ENCODE data around the gene NRP1.

The NRP1 gene

GRCh38 chr10:33212061-33212748 is 122.3 kb downstream of the NRP1 start:
- DNase-seq (ENCODE audit: low read depth, low spot score), result no peak

DNA sequence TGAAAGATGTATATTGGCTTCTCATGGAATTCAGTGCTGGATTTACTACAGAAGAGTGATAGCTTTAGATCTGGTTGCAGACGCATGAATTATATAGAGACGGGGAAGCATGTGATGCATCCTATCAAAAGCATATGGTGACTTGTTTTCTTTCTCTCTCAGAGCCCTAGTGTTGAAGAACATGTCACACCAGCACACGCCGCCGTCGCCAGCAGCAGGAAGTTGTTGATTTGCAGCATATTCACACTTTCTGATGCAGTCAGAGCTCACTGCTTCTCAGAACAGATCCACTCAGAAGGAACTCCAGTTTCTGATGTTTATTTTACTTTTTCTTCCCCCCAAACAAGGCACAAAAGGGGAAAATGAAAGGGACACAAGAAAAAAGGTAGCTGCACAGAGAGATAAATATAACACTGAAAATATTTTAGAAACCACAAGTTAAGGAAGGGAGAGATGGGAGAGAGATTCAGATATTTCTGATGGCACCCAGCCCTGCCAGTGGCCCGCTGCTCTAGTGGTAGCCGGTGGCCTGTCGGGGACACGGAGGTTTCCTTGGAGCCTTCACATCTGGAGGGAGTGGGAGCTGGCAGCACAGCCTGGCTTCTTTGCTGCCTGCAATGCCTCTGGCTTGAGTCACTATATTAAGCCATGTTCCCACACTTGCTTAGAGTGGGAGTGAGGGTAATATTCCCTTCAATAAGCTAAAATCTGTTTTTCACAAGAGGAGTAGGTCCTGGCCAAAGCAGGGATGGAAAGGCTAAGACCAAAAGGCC is 123.2 kb downstream of the NRP1 start:
- no peak for DNase-seq (ENCODE audit: low read depth, low spot score)

GRCh38 chr10:33209802-33210201 is 124.7 kb downstream of the NRP1 start:
- no peak for DNase-seq (ENCODE audit: low read depth, low spot score)

DNA sequence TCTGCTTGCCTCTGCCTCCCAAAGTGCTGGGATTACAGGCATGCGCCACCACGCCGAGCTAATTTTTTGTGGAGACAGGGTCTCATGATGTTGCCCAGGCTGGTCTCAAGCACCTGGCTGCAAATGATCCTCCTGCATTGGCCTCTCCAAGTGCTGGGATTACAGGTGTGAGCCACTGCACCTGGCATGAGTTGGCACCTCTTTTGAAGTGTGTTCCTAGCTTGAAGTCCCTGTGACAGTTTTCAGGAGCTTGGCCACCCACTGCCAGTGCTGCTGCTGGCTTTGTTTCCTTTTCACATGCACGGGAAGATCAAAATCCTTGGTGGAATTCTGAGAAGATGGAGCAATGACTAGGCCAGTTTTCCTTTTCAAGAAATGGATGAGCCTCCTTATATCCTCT is 126.3 kb downstream of the NRP1 start:
- no peak for DNase-seq (ENCODE audit: low read depth, low spot score)

DNA sequence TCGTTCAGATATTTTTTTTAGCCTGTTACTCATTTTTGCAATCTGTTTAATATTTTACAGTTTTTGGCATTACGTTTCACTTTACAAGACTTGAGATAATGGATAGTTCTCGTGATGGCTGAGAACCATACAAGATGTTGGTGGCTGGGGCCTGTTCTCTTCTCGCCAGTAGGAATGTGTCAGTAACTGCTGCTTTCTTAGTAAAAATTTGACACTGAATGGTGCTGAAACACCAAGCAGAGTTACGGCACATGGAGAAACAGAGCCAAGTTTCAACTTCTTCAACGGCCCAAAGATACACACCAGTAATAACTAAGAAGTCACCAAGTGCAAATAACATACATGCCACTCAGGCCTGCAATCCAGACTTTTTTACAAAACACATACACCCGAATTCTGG is 130.4 kb downstream of the NRP1 start:
- DNase-seq (ENCODE audit: low read depth, low spot score), result no peak

DNA sequence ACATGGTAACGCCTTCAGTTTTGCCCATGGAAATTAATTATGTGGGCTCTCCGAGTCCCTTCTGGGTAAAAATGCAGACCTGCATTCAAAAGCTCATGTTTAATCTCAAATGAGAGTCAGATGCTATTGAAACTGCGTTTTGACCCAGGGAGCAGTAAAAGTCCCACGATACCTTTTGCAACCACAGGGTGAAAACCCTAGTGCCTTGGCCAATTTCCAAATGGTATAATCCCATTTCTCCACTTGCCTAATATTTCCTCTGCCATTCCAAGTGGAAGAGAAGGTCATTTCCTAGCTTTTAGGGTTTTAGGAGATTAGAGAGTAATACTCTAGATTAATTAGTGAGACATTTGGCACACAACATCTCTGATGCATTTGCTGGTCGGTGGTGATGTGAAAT is 132.5 kb downstream of the NRP1 start:
- no peak for DNase-seq (ENCODE audit: low read depth, low spot score)

DNA sequence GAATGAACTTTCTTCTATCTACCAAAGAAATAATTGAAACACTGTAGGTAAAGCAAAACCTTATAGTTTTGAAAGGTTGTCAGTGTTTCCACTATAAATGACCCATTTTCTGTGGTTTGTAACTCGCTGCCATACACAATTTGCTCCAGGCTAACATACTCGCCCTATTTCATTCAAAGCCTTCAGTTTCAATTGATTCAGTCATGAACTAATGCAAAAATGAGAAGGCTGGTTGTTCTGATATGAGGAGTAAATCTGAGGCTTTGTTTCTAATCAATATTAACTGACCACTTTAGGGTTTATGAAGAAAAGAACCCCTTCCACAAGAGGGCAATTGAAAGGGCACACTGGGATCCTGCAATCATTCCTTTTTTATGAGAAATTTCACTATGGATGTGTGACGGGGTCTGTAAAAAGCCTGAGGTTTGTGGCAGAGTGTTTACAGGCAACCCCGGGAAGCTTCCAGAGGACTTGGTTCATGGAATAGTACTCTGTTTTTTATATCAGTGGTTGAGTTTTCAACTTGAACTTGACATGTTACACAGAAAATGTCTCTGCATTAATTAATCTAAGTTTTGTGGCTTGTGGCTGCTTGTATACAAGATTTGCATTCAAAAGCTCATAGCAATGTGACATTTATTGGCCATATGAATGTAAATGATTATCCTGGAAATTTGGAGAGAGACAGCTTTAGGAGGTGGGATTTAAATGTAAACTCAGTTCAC is 133.2 kb downstream of the NRP1 start:
- no peak for DNase-seq (ENCODE audit: low read depth, low spot score)

DNA sequence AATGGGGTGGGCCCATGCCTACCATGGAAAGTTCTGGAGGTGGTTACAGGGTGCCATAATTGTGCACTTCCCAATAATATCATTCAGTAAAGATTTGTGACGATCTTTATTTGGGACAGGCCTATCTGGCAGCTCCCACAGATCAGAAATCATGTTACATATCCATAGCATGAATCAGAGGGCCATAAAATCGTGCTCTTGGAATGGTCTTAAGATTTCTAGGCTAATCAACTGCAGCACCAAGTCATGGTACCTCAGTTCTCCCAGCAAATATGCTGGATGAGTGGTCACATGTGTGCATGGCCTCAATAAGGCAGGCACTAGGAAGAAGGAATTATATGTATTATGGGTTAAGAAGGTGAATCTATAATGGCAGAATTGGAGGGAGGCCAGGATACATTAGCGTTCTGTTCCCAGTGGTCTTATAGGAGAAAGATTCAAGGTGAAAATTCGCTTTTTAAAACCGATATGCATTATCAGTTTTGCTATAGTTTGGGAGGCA is 134.7 kb downstream of the NRP1 start:
- DNase-seq (ENCODE audit: low read depth, low spot score), result no peak

GRCh38 chr10:33198610-33199009 is 135.9 kb downstream of the NRP1 start:
- no peak for DNase-seq (ENCODE audit: low read depth, low spot score)

DNA sequence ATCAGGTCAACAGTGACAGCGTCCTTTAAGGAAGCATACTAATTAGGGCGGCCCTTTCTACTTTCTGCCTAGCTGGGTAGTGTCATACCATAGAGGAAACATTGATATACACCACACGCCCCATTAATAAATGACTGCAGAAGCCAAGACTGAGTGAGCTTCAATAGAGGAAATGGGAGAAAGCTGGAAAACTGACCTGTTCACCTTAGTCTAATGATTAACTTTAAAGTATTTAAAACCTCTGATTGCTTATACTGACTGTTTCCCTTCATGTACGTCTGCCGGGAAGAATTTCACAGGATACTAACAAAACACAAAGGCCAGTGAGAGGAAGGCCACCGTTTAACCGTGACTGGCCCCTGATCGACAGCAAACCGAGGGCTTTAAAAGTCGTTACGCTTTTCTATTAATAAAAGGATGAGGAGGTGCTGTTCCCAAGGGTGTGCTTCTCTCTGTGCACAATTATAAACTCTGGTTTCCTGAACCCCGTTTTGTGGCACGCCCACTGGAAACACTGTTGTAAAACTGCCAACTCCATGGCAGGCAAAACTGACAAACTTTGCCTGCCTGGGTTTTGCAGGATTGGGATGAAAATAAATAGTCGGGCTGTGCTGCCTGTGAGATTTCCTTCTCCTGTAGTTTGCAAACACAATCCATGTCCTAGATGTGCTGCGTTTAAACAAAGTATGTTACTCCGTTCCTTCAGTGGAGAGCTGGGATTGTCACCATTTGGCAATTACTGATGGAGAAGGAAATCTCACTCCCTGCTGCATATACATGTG is 137.6 kb downstream of the NRP1 start:
- no peak for DNase-seq (ENCODE audit: low read depth, low spot score)

DNA sequence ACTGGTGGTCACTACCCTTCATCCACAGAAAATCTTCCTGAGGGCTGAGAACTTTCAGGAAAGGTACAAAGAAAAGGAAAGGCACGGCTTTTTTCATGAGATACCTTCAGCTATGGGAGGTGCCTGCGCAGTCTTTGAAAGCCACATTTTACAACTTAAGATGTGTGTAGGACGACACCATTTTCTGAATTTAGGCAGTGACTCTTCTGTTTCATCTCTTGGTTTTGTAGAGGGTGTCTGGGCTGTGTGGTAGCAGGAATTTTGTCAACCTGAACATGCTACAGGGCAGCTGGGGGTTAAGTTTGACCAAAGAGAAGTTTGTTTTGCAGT is 138.1 kb downstream of the NRP1 start:
- no peak for DNase-seq (ENCODE audit: low read depth, low spot score)

DNA sequence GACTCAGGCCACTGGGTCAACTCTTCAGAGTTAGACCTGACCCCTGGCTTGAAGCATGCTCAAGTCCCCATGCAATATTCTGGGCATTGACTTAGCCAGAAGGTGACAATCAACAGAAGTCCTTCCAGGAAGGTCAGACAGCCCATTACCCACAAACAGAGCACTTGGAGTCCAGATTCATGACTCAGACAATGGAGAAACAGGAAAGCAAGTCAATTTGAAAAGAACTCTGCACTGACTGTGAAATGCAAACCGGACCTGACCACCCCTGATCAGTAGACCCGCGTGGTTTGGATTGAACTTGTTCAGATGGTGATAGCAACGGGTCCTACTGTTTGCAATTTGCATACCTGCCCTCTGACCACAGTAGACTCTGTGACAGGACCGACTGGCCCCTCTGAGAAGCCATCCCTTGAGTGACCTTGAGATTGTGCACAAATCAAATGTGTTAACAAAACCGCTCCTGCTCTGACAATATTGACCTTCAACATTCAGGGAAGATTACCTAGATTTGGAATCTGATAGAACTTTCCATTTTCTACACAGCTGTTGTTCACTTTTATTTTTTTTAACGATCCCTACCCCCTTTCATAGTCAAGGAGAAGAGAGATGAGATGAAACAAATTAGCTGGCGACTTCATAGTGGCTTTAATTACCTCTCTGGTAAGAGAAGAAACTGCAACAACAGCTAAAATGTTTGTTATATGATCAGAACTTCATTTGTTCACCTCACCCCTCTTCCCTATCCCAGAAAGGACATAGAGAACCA is 138.7 kb downstream of the NRP1 start:
- no peak for DNase-seq (ENCODE audit: low read depth, low spot score)

GRCh38 chr10:33193701-33194521 is 140.6 kb downstream of the NRP1 start:
- no peak for DNase-seq (ENCODE audit: low read depth, low spot score)

DNA sequence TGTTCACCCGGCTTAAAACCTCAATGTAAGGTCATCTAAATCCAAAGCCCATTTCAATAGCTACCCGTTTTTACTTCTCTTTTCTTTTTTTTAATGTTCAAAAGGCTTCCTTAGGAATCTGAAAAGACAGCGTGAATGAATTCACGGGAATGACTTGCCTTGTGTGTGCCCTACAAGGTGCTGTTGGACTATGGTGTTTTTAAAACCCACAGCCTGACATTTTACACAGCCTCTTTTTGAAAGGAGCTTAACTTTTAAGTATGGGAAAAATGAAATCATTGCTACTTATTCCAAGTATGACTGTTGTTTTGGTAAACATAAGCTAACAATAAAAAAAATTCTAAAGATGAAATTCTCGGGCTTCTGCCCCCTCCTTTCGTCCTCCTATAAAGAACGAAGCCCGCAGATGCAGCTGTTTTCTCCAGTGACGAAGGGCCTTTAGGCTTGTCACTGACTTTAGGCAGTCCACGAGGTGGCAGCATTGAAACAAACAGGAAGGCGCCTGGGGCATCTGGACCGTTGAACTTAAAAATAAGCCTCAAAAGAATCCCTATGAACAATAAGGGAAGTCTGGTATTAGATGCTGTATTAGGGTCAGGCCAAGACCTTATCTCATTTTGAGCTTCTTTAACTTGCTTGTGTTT is 141.3 kb downstream of the NRP1 start:
- peak; percentile 45 for DNase-seq (ENCODE audit: low read depth, low spot score)

DNA sequence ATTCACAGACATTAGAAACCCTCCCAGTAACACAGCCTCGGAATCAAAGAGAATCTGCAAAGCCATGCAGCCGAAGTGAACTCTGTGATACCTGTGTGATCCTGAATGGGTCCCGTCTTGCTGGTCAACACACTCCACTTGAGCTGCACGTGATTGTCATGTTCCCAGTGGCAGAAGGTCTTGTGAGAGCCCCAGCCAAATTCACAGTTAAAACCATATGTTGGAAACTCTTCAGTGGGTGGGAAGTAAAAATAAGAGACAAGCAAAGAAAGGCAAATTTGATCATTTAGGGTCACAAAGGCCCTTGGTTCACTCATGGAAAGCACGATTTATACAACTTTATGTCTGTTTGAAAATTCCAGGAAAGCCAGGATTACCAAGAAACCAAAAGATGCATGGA is 142.3 kb downstream of the NRP1 start:
- DNase-seq (ENCODE audit: low read depth, low spot score), result no peak

DNA sequence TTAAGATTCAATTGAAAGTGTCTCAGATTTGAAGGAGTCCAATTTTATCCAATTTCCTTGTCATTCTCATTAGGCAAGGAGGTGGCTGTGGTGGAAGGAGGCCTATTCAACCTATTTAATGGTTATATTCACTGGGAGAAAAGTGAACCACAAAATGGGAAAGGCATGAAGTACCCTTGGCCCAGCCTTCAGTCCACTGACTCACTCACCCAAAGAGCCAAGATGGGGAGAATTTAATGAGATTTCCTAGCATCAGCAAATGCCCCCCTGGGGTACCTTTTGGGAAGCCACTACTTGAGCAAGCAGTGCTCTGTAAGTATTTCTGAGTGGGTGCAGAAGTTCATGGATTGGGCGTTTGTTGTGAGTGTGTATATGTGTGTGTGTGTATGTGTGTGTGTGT is 144.1 kb downstream of the NRP1 start:
- DNase-seq (ENCODE audit: low read depth, low spot score), result no peak

GRCh38 chr10:33189808-33190207 is 144.7 kb downstream of the NRP1 start:
- no peak for DNase-seq (ENCODE audit: low read depth, low spot score)

GRCh38 chr10:33189363-33189762 is 145.1 kb downstream of the NRP1 start:
- DNase-seq (ENCODE audit: low read depth, low spot score), result no peak

DNA sequence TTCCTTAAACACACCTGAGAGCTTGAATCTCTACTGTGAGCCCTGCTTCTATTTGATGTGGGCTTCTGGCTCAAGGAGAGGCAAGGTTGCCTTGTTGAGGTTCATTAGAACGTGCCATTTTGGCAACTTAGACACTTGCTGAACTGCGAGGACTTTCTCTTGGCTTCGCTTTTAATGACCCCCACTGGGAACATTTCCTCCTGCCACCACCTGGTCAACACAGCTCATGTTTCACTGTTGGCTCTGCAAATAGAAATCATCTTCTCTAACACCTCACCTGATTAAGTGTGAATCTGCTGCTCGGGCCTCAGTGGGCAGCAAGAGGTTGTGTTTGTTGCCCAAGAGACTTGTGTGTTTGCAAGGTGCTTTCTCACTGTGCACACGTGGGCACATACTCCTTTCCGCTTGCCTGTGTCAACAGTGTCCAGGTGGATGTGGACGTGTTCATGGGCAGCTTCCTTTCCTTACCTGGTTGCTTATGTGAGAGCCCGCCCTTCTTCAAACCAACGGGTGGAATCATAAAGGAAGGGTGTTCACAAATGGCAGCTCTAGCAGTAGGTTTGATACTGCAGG is 147.0 kb downstream of the NRP1 start:
- DNase-seq (ENCODE audit: low read depth, low spot score), result no peak
